Suprapubic skin (tissue), 4 donors: ENCODE measurements around the gene RTL10. TPM values are rescaled to one million over a fixed set of nuclear protein-coding genes. Genes with fewer than 3 reads are reported as not detected.

Experiments
- DNase-seq, 2 donors: peaks; one replicate each; pipeline ENCODE4 v3.0.0-alpha.2; 2019; ENCODE audit warnings: low spot score in 2 of 2
- H3K27ac ChIP-seq: fragments of 200-600 bp; sonication (generic); one replicate; pipeline ENCODE4 v1.5.1; 2019
- H3K27me3 ChIP-seq: fragments of 200-600 bp; sonication (generic); one replicate; pipeline ENCODE4 v1.5.1; 2019
- H3K36me3 ChIP-seq: fragments of 200-600 bp; sonication (generic); one replicate; pipeline ENCODE4 v1.5.1; 2019
- H3K4me1 ChIP-seq: fragments of 200-600 bp; sonication (generic); one replicate; pipeline ENCODE4 v1.5.1; 2019
- H3K4me3 ChIP-seq: fragments of 200-600 bp; sonication (generic); one replicate; pipeline ENCODE4 v1.5.1; 2019; ENCODE audit warnings: mild to moderate bottlenecking
- H3K9me3 ChIP-seq: fragments of 200-600 bp; sonication (generic); one replicate; pipeline ENCODE4 v1.5.1; 2019
- EP300 ChIP-seq: sonication (generic); formaldehyde crosslinking; IDR thresholded peaks from one replicate; pipeline ENCODE4 v1.6.1; 2017; ENCODE audit warnings: antibody characterized with exemption
- POLR2A ChIP-seq, 2 donors: fragments of 450-650 bp; IDR thresholded peaks; one replicate each; pipeline ENCODE4 v1.6.1; 2017; ENCODE audit warnings: antibody characterized with exemption in 2 of 2, mild to moderate bottlenecking in 2 of 2, moderate library complexity in 2 of 2
- POLR2AphosphoS5 ChIP-seq, 3 donors: sonication (generic); formaldehyde crosslinking; IDR thresholded peaks; one replicate each; pipeline ENCODE4 v1.6.1; 2017; ENCODE audit warnings: antibody characterized with exemption in 3 of 3
- WGBS: methylation state at CpG from one replicate; pipeline ENCODE4 v1.1.5; 2018; 5-methylcytosine and 5-hydroxymethylcytosine counted together
- total RNA-seq, 4 donors: library from RNA; depleted of rRNA; stranded (reverse); fragments of >200 nt; gene quantifications; one replicate each; pipeline ENCODE4 v1.1.0, GENCODE V29; 2016
- TF ChIP-seq, protein P1 (sequence below), 2 donors: fragments of 200-600 bp in 1 of 2; fragments of 450-650 bp in 1 of 2; sonication (generic) in 1 of 2; IDR thresholded peaks; one replicate each; pipeline ENCODE4 v1.5.1; 2016 to 2019; ENCODE audit warnings: antibody characterized with exemption in 2 of 2, mild to moderate bottlenecking in 1 of 2, moderate library complexity in 1 of 2

Gene RTL10
- total RNA-seq, 4 donors from 2014 or later, result 21.8 to 46.2 (median 32.4) TPM

- TF ChIP-seq POLR2A (IDR thresholded peaks at IDR 0.05), result no peak
- no peak for TF ChIP-seq POLR2AphosphoS5 (IDR thresholded peaks at IDR 0.05)
- TF ChIP-seq, protein P1, sequence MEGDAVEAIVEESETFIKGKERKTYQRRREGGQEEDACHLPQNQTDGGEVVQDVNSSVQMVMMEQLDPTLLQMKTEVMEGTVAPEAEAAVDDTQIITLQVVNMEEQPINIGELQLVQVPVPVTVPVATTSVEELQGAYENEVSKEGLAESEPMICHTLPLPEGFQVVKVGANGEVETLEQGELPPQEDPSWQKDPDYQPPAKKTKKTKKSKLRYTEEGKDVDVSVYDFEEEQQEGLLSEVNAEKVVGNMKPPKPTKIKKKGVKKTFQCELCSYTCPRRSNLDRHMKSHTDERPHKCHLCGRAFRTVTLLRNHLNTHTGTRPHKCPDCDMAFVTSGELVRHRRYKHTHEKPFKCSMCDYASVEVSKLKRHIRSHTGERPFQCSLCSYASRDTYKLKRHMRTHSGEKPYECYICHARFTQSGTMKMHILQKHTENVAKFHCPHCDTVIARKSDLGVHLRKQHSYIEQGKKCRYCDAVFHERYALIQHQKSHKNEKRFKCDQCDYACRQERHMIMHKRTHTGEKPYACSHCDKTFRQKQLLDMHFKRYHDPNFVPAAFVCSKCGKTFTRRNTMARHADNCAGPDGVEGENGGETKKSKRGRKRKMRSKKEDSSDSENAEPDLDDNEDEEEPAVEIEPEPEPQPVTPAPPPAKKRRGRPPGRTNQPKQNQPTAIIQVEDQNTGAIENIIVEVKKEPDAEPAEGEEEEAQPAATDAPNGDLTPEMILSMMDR (IDR thresholded peaks at IDR 0.05), result no peak
- no peak for TF ChIP-seq EP300
Measured at GRCh38 chr22:19876314-19876940, 21.8 kb upstream of the RTL10 start.

DNA sequence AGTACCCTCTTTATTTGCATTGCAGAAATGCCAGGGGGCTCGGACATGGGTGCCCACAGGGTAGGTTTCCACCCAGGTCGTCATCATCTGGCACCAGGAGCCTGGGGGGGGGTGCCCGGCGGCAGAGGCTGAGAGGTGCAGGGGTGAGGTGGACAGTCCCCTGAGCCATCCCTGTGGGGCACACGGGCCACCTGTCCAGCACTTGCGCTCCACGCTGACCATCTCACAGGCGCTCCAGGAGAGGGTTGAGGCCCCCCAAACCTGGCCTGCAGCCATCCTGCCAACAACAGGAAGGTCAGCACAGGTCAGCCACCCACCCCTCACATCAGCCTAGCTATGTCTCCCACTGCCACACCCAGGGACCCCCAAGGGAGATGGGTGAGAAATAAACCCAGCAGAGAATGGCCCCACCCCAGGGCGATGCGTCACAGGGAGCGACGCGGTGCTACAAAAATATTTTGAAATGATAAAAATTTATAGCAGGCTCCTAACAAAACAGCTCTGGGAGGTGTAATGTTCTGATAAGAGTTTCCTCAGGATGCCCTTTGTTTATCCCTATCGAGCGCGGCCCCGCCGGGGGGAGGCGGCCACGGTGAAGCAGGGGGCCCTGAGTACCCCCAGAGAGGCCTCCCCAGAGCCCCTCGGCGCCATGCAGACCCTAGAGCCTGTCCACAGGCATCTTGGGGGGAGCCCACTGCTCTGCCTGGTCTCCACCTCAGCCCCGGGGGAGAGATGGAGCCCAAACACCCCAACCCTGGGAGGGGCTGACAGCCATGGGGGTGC lies 21.0 kb upstream of the RTL10 start:
- no peak for TF ChIP-seq POLR2A (IDR thresholded peaks at IDR 0.05)
- TF ChIP-seq, protein P1 (IDR thresholded peaks at IDR 0.05), result no peak
- no peak for TF ChIP-seq POLR2AphosphoS5 (IDR thresholded peaks at IDR 0.05)
- TF ChIP-seq EP300, result no peak
- Histone ChIP-seq H3K4me3 (no peak overlapping the region), H3K27ac (no peak overlapping the region), H3K27me3 (no peaks in the 10 kb centered on the region), H3K9me3 (no peaks in the 10 kb centered on the region), H3K4me1 (peaks cover 42% of the 10 kb centered on the region), H3K36me3 (no peaks in the 10 kb centered on the region)
- DNase-seq, result peak; percentile 63 to 71
- 61% methylated on average over 16 of the region's 23 CpGs for WGBS

More at GRCh38 chr22:19876314-19876940, 21.8 kb upstream of the RTL10 start:
- Histone ChIP-seq H3K4me1 (peaks cover 49% of the 10 kb centered on the region), H3K9me3 (no peaks in the 10 kb centered on the region), H3K27ac (no peak overlapping the region), H3K4me3 (no peak overlapping the region), H3K27me3 (no peaks in the 10 kb centered on the region), H3K36me3 (no peaks in the 10 kb centered on the region)
- WGBS, result no CpG with 5 or more reads among the region's 21 CpGs
- DNase-seq, result peak; percentile 59 to 69

GRCh38 chr22:19875061-19875530 lies 20.4 kb upstream of the RTL10 start:
- WGBS, result no CpG with 5 or more reads among the region's 12 CpGs
- peak; percentile 56 to 75 for DNase-seq

GRCh38 chr22:19874307-19875060 lies 19.8 kb upstream of the RTL10 start:
- no peak for TF ChIP-seq EP300
- TF ChIP-seq, protein P1 (IDR thresholded peaks at IDR 0.05), result no peak
- no peak for TF ChIP-seq POLR2A (IDR thresholded peaks at IDR 0.05)
- TF ChIP-seq POLR2AphosphoS5 (IDR thresholded peaks at IDR 0.05), result no peak

More at GRCh38 chr22:19875061-19875530, 20.4 kb upstream of the RTL10 start:
- Histone ChIP-seq H3K27ac (peak overlapping the region; percentile 36), H3K9me3 (no peaks in the 10 kb centered on the region), H3K4me1 (peaks cover 37% of the 10 kb centered on the region), H3K27me3 (no peaks in the 10 kb centered on the region), H3K4me3 (no peak overlapping the region), H3K36me3 (no peaks in the 10 kb centered on the region)
- no peak for TF ChIP-seq POLR2AphosphoS5 (IDR thresholded peaks at IDR 0.05)
- TF ChIP-seq EP300, result no peak
- TF ChIP-seq, protein P1 (IDR thresholded peaks at IDR 0.05), result no peak
- no peak for TF ChIP-seq POLR2A (IDR thresholded peaks at IDR 0.05)

More at GRCh38 chr22:19874307-19875060, 19.8 kb upstream of the RTL10 start:
- 16% methylated on average over 9 of the region's 27 CpGs for WGBS
- Histone ChIP-seq H3K9me3 (no peaks in the 10 kb centered on the region), H3K27me3 (no peaks in the 10 kb centered on the region), H3K4me1 (peaks cover 41% of the 10 kb centered on the region), H3K36me3 (no peaks in the 10 kb centered on the region), H3K4me3 (no peak overlapping the region), H3K27ac (peak overlapping the region; percentile 36)
- peak; percentile 67 to 80 for DNase-seq
